Left ventricle myocardium superior (tissue), 1 donor: ENCODE results near the gene TVP23C. TPM values are rescaled to one million over a fixed set of nuclear protein-coding genes. Genes with fewer than 3 reads are reported as not detected.

ENCODE experiments used
- ATAC-seq: fragments of 200-7000 bp; cut with Tn5 transposase; one replicate; pipeline ENCODE4 v1.9.1; 2020; ENCODE audit warnings: mild to moderate bottlenecking, moderate library complexity
- DNase-seq: peaks from one replicate; pipeline ENCODE4 v3.0.0-alpha.2; 2020
- intact Hi-C: fragments of 100-400 bp; cut with micrococcal nuclease; formaldehyde crosslinking; loops from one replicate; pipeline ENCODE4 v1.11.0; 2022
- total RNA-seq: library from RNA; stranded (reverse); fragmentation: NEBNext Ultra II Directional; extraction: Animal tissue kit (Norgen Biotek cat#: 25700); gene quantifications from one replicate; pipeline ENCODE4 v1.2.1, GENCODE V29; 2021
- donor health status: DM: no; HTN: yes; CAD: no; lungs with severe emphysema.

TVP23C gene
- total RNA-seq, 1 donor from 2014 or later, result 2.5 TPM

- intact Hi-C loops, result loop anchor here (10.0 kb wide), 1 partner anchor 238 kb away; the partner anchor contains the start of gene PMP22
- DNase-seq, result peak; percentile 94
- peak; percentile 95 for ATAC-seq
Measured at GRCh38 chr17:15502369-15503112, 60.7 kb downstream of the TVP23C start.

GRCh38 chr17:15501793-15502192 lies 61.5 kb downstream of the TVP23C start:
- peak; percentile 5 for ATAC-seq
- intact Hi-C loops, result loop anchor here (10.0 kb wide), 1 partner anchor 237 kb away; the partner anchor contains the start of gene PMP22

GRCh38 chr17:15501282-15501681 lies 62.0 kb downstream of the TVP23C start:
- DNase-seq (no peak), ATAC-seq (no peak)
- intact Hi-C loops, result loop anchor here (10.0 kb wide), 1 partner anchor 236 kb away; the partner anchor contains the start of gene PMP22

More at GRCh38 chr17:15501793-15502192, 61.5 kb downstream of the TVP23C start:
- DNase-seq, result no peak

- ATAC-seq (no peak), DNase-seq (no peak)
- intact Hi-C loops, result no loop called here
Measured at GRCh38 chr17:15498107-15498506, 65.2 kb downstream of the TVP23C start.

- intact Hi-C loops, result no loop called here
- peak; percentile 56 for ATAC-seq
- DNase-seq, result no peak
Measured at GRCh38 chr17:15496735-15497670, 66.3 kb downstream of the TVP23C start.

GRCh38 chr17:15494821-15495220 lies 68.5 kb downstream of the TVP23C start:
- ATAC-seq (no peak), DNase-seq (no peak)
- intact Hi-C loops, result no loop called here

GRCh38 chr17:15493693-15494035 lies 69.6 kb downstream of the TVP23C start:
- intact Hi-C loops, result no loop called here
- no peak for DNase-seq
- ATAC-seq, result no peak

- ATAC-seq (no peak), DNase-seq (no peak)
- intact Hi-C loops, result no loop called here
Measured at GRCh38 chr17:15492791-15493692, 70.2 kb downstream of the TVP23C start.

GRCh38 chr17:15492186-15492585 lies 71.1 kb downstream of the TVP23C start:
- DNase-seq (no peak), ATAC-seq (no peak)
- intact Hi-C loops, result no loop called here

- peak; percentile 95 for ATAC-seq
- intact Hi-C loops, result loop anchor here (1.0 kb wide), 1 partner anchor 15 kb away; no protein-coding TSS in a partner anchor
- peak; percentile 70 for DNase-seq
Measured at GRCh38 chr17:15490634-15491261, 72.5 kb downstream of the TVP23C start.

- no peak for ATAC-seq
- intact Hi-C loops, result no loop called here
- DNase-seq, result no peak
Measured at GRCh38 chr17:15488557-15488956, 74.7 kb downstream of the TVP23C start.

- no peak for DNase-seq
- intact Hi-C loops, result no loop called here
- ATAC-seq, result no peak
Measured at GRCh38 chr17:15485045-15485444, 78.2 kb downstream of the TVP23C start.

GRCh38 chr17:15483431-15483830 lies 79.9 kb downstream of the TVP23C start:
- intact Hi-C loops, result no loop called here
- no peak for DNase-seq
- no peak for ATAC-seq

GRCh38 chr17:15482476-15482875 lies 80.8 kb downstream of the TVP23C start:
- ATAC-seq (no peak), DNase-seq (no peak)
- intact Hi-C loops, result no loop called here

- intact Hi-C loops, result no loop called here
- ATAC-seq (no peak), DNase-seq (no peak)
Measured at GRCh38 chr17:15481481-15481880, 81.8 kb downstream of the TVP23C start.

- no peak for DNase-seq
- intact Hi-C loops, result no loop called here
- peak; percentile 16 for ATAC-seq
Measured at GRCh38 chr17:15480204-15480603, 83.1 kb downstream of the TVP23C start.

- intact Hi-C loops, result no loop called here
- ATAC-seq (no peak), DNase-seq (no peak)
Measured at GRCh38 chr17:15479703-15480102, 83.6 kb downstream of the TVP23C start.

GRCh38 chr17:15478845-15479244 lies 84.4 kb downstream of the TVP23C start:
- ATAC-seq (peak; percentile 46), DNase-seq (no peak)
- intact Hi-C loops, result no loop called here
